Body of pancreas (tissue), 4 donors: ENCODE results near the gene NFIA. TPM values are rescaled to one million over a fixed set of nuclear protein-coding genes. Genes with fewer than 3 reads are reported as not detected.
A peak's percentile ranks its signal among the peaks of the same experiment; 100 is the strongest.

Experiments
- ATAC-seq: fragments of 150-250 bp; one replicate; pipeline ENCODE4 v1.9.1; 2016
- DNase-seq, 4 donors: peaks; one replicate each; pipeline ENCODE4 v3.0.0-alpha.2; 2019
- H3K27ac ChIP-seq, 4 donors: fragments of 200-600 bp; sonication (generic); 1 replicate in 3 of 4; 2 replicates in 1 of 4; pipeline versions ENCODE4 v1.5.1 to v1.6.1; 2016 to 2019; ENCODE audit warnings: mild to moderate bottlenecking in 1 of 4, mixed read lengths in 1 of 4, moderate library complexity in 1 of 4
- H3K27me3 ChIP-seq, 2 donors: fragments of 200-600 bp; sonication (generic); one replicate each; pipeline ENCODE4 v1.6.0; 2016; ENCODE audit warnings: mild to moderate bottlenecking in 1 of 2
- H3K36me3 ChIP-seq, 2 donors: fragments of 200-600 bp; sonication (generic); replicated peaks in 1 of 2; 2 replicates each; pipeline ENCODE4 v1.5.1; 2016; ENCODE audit warnings: low read depth in 2 of 2; ENCODE audit not compliant: insufficient read depth in 1 of 2
- H3K4me1 ChIP-seq: fragments of 200-600 bp; sonication (generic); one replicate; pipeline ENCODE4 v1.6.0; 2016
- H3K4me3 ChIP-seq, 2 donors: fragments of 200-600 bp; sonication (generic); 1 replicate in 1 of 2; 2 replicates in 1 of 2; pipeline ENCODE4 v1.5.1; 2016 to 2019
- H3K9me3 ChIP-seq, 3 donors: fragments of 200-600 bp; sonication (generic); 1 replicate in 2 of 3; 2 replicates in 1 of 3; pipeline ENCODE4 v1.5.1; 2016
- CTCF ChIP-seq, 7 experiments: fragments of 450-650 bp in 4 of 7; fragments of 200-600 bp in 3 of 7; sonication (generic) in 3 of 7; IDR thresholded peaks; one replicate each; pipeline ENCODE4 v1.5.1; 2016 to 2019; ENCODE audit warnings: antibody characterized with exemption in 7 of 7
- POLR2A ChIP-seq, 3 donors: fragments of 450-650 bp; IDR thresholded peaks; one replicate each; pipeline ENCODE4 v1.6.1; 2016; ENCODE audit warnings: antibody characterized with exemption in 3 of 3, mild to moderate bottlenecking in 2 of 3
- WGBS, 2 donors: methylation state at CpG; one replicate each; pipeline ENCODE4 v1.1.5; 2017; 5-methylcytosine and 5-hydroxymethylcytosine counted together
- intact Hi-C: fragments of 100-400 bp; cut with DNase I; formaldehyde crosslinking; loops from one replicate; pipeline ENCODE4 v1.15.1; 2023
- total RNA-seq, 2 donors: library from RNA; depleted of rRNA; stranded (reverse); fragments of >200 nt; gene quantifications; one replicate each; pipeline ENCODE4 v1.1.0, GENCODE V29; 2016

The NFIA gene
- total RNA-seq, 2 donors from 2014 or later = 21.5 to 32.3 TPM

- Histone ChIP-seq H3K27ac (peak overlapping the region; percentile 97 to 98 (median 98)), H3K4me3 (no peak overlapping the region), H3K4me1 (peaks cover 30% of the 10 kb centered on the region), H3K36me3 (no peaks in the 10 kb centered on the region), H3K27me3 (no peaks in the 10 kb centered on the region), H3K9me3 (no peaks in the 10 kb centered on the region)
- no peak for DNase-seq
- no peak for TF ChIP-seq POLR2A (IDR thresholded peaks at IDR 0.05)
- no peak for TF ChIP-seq CTCF (IDR thresholded peaks at IDR 0.05)
- intact Hi-C loops = no loop called here
- 22 to 29% methylated on average over 4 of the region's 4 CpGs for WGBS, 2 donors
- ATAC-seq = no peak
Observed at GRCh38 chr1:61051443-61051718, 31.0 kb upstream of the NFIA start.

- ATAC-seq = no peak
- DNase-seq = peak in 1 of 4 donors; percentile 20
- peaks cover 35% of the 10 kb centered on the region for H3K4me1 ChIP-seq
- no peak for TF ChIP-seq CTCF (IDR thresholded peaks at IDR 0.05)
- no peak for TF ChIP-seq POLR2A (IDR thresholded peaks at IDR 0.05)
- H3K36me3 ChIP-seq = no peaks in the 10 kb centered on the region
- no peaks in the 10 kb centered on the region for H3K9me3 ChIP-seq
- H3K4me3 ChIP-seq = no peak overlapping the region
- peak overlapping the region in 2 of 4 donors; percentile 97 to 98 for H3K27ac ChIP-seq
- no peaks in the 10 kb centered on the region for H3K27me3 ChIP-seq
- 83 to 89% methylated on average over 23 of the region's 23 CpGs for WGBS, 2 donors
- intact Hi-C loops = no loop called here
Observed at GRCh38 chr1:61051719-61052394, 30.5 kb upstream of the NFIA start.

- ATAC-seq (no peak), DNase-seq (no peak)
- intact Hi-C loops = no loop called here
- TF ChIP-seq CTCF (IDR thresholded peaks at IDR 0.05) = no peak
- no peak for TF ChIP-seq POLR2A (IDR thresholded peaks at IDR 0.05)
- H3K9me3 ChIP-seq = no peaks in the 10 kb centered on the region
- H3K4me3 ChIP-seq = no peak overlapping the region
- no peaks in the 10 kb centered on the region for H3K27me3 ChIP-seq
- WGBS, 2 donors = 75 to 92% methylated on average over 9 to 10 of the region's 10 CpGs
- H3K36me3 ChIP-seq = no peaks in the 10 kb centered on the region
- H3K27ac ChIP-seq = peak overlapping the region in 1 of 4 donors; percentile 12
- H3K4me1 ChIP-seq = peaks cover 35% of the 10 kb centered on the region
Observed at GRCh38 chr1:61052395-61053225, 29.8 kb upstream of the NFIA start.

GRCh38 chr1:61053226-61053711 lies 29.1 kb upstream of the NFIA start:
- intact Hi-C loops = no loop called here
- no peak for ATAC-seq
- Histone ChIP-seq H3K36me3 (no peaks in the 10 kb centered on the region), H3K27ac (peak overlapping the region in 3 of 4 donors; percentile 23 to 57 (median 51)), H3K4me1 (peaks cover 35% of the 10 kb centered on the region), H3K27me3 (no peaks in the 10 kb centered on the region), H3K9me3 (no peaks in the 10 kb centered on the region), H3K4me3 (no peak overlapping the region)
- DNase-seq = no peak
- WGBS, 2 donors = 50 to 53% methylated on average over 10 of the region's 10 CpGs
- no peak for TF ChIP-seq POLR2A (IDR thresholded peaks at IDR 0.05)
- no peak for TF ChIP-seq CTCF (IDR thresholded peaks at IDR 0.05)
